Right hindlimb (tissue), 1 donor: ENCODE data around the gene ZNF775.

Source experiments
- DNase-seq: peaks from one replicate; pipeline ENCODE4 v3.0.0-alpha.2; 2018

The ZNF775 gene

GRCh38 chr7:150346922-150347321 lies 32.2 kb upstream of the ZNF775 start:
- no peak for DNase-seq

GRCh38 chr7:150351587-150352194 lies 27.4 kb upstream of the ZNF775 start:
- no peak for DNase-seq

GRCh38 chr7:150355666-150356059 lies 23.5 kb upstream of the ZNF775 start:
- DNase-seq, result no peak

- DNase-seq, result no peak
These were observed 22.7 kb upstream of the ZNF775 start for GRCh38 chr7:150356265-150356897.

GRCh38 chr7:150357270-150357669 lies 21.9 kb upstream of the ZNF775 start:
- DNase-seq, result no peak

GRCh38 chr7:150357771-150358427 lies 21.2 kb upstream of the ZNF775 start:
- no peak for DNase-seq

GRCh38 chr7:150358433-150358832 lies 20.7 kb upstream of the ZNF775 start:
- DNase-seq, result no peak

GRCh38 chr7:150358988-150359621 lies 20.0 kb upstream of the ZNF775 start:
- DNase-seq, result no peak

- no peak for DNase-seq
These were observed 19.3 kb upstream of the ZNF775 start for GRCh38 chr7:150359622-150360362.

- DNase-seq, result no peak
These were observed 18.6 kb upstream of the ZNF775 start for GRCh38 chr7:150360363-150361058.

- no peak for DNase-seq
These were observed 17.7 kb upstream of the ZNF775 start for GRCh38 chr7:150361402-150361801.

GRCh38 chr7:150361807-150362621 lies 17.1 kb upstream of the ZNF775 start:
- no peak for DNase-seq

- DNase-seq, result no peak
These were observed 15.8 kb upstream of the ZNF775 start for GRCh38 chr7:150363370-150363769.

GRCh38 chr7:150363872-150364271 lies 15.3 kb upstream of the ZNF775 start:
- DNase-seq, result no peak

GRCh38 chr7:150365194-150365593 lies 13.9 kb upstream of the ZNF775 start:
- no peak for DNase-seq

- no peak for DNase-seq
These were observed 13.3 kb upstream of the ZNF775 start for GRCh38 chr7:150365673-150366398.

GRCh38 chr7:150367677-150368095 lies 11.4 kb upstream of the ZNF775 start:
- no peak for DNase-seq

- peak; percentile 95 for DNase-seq
These were observed 10.8 kb upstream of the ZNF775 start, which contains the start of gene REPIN1 for GRCh38 chr7:150368096-150368883. Gene REPIN1, plus strand, starts transcription at chr7:150368822. Its CDS starts 890 bp downstream, at chr7:150369712.

GRCh38 chr7:150368884-150369747 lies 10.0 kb upstream of the ZNF775 start:
- peak; percentile 71 for DNase-seq
